GM12873 (cell line): ENCODE results near the gene HSD17B4.

ENCODE experiments used
- TF ChIP-seq, protein P1 (sequence below): IDR thresholded peaks from 2 replicates; pipeline ENCODE4 v1.5.1; 2012; ENCODE audit warnings: low read depth, mild to moderate bottlenecking, moderate library complexity, low read length, control low read depth; ENCODE audit not compliant: insufficient read depth; ENCODE audit errors: missing control alignments

HSD17B4 gene

GRCh38 chr5:119452373-119453039 lies at the start of gene HSD17B4:
TSS of gene HSD17B4 (plus strand) at chr5:119452497. CDS start at chr5:119452576, 79 bp downstream.
- TF ChIP-seq, protein P1, sequence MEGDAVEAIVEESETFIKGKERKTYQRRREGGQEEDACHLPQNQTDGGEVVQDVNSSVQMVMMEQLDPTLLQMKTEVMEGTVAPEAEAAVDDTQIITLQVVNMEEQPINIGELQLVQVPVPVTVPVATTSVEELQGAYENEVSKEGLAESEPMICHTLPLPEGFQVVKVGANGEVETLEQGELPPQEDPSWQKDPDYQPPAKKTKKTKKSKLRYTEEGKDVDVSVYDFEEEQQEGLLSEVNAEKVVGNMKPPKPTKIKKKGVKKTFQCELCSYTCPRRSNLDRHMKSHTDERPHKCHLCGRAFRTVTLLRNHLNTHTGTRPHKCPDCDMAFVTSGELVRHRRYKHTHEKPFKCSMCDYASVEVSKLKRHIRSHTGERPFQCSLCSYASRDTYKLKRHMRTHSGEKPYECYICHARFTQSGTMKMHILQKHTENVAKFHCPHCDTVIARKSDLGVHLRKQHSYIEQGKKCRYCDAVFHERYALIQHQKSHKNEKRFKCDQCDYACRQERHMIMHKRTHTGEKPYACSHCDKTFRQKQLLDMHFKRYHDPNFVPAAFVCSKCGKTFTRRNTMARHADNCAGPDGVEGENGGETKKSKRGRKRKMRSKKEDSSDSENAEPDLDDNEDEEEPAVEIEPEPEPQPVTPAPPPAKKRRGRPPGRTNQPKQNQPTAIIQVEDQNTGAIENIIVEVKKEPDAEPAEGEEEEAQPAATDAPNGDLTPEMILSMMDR, result no peak

DNA sequence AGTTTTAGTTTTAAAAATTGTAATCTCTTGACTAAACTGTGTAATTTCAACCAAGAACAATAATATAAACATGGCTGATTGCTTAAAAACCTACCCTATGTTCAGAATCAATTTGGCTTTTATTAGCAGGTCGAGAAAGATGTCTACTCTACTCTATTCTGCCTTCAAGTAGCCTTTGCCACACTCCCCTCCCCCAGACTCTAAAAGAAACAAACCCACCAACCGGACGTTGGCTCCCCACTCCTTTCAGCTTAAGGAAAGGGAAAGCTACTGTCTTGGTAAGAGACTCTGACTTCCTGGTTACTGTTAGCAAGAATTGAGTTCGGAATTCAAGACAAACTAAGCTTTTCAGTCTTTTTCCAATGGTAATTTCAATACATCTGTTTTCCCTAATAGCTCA lies 49.7 kb upstream of the HSD17B4 start:
- TF ChIP-seq, protein P1, result no peak

- TF ChIP-seq, protein P1, result no peak
These were observed 48.3 kb upstream of the HSD17B4 start for GRCh38 chr5:119404033-119404432.

DNA sequence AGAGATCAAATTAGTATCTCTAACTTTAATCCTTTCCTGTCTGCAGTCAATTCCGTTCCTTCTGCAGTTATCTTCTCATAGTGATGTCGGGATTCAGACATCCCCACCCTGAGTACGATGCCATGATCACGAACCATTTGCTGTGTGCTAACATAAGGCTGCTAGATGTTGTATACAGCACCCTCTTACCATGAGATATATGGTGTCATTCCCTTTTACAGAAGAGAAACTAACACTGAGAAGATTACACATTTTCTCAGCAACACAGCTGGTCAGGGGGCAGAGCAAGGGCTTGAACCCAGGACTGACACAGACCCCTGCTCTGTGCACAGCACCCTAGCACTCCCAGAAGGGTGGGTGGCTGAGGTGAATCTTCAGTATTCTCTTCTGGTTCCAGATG lies 46.9 kb upstream of the HSD17B4 start:
- TF ChIP-seq, protein P1, result no peak

GRCh38 chr5:119406551-119407110 lies 45.7 kb upstream of the HSD17B4 start:
- TF ChIP-seq, protein P1, result no peak

DNA sequence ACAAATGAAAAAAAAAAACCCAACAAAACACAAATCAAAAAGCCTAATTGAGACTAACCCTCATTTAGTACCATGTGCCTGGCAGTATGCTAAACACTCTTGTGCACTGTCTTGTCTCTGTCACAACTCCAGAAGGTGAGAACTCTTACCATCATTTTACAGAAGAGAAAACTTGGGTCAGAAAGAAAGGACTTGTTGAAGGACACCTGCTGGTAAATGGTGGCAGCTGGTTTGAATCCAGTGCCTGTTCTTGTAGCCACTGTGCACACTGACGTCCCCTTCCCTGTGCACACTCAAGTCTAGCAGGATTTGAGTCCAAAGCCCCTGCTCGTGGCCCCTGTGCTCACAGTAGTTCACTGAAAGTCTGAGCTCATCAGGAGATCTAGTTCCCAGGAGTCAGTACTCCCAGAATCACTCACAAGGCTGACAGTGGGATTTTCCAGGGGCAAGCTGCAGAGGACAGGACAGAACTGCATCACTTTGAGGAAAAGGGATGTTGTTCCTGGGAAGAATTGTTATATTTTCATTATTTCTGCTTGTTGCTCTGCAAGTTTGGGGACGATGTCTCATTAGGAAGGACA lies 43.0 kb upstream of the HSD17B4 start:
- TF ChIP-seq, protein P1, result peak; percentile 55

DNA sequence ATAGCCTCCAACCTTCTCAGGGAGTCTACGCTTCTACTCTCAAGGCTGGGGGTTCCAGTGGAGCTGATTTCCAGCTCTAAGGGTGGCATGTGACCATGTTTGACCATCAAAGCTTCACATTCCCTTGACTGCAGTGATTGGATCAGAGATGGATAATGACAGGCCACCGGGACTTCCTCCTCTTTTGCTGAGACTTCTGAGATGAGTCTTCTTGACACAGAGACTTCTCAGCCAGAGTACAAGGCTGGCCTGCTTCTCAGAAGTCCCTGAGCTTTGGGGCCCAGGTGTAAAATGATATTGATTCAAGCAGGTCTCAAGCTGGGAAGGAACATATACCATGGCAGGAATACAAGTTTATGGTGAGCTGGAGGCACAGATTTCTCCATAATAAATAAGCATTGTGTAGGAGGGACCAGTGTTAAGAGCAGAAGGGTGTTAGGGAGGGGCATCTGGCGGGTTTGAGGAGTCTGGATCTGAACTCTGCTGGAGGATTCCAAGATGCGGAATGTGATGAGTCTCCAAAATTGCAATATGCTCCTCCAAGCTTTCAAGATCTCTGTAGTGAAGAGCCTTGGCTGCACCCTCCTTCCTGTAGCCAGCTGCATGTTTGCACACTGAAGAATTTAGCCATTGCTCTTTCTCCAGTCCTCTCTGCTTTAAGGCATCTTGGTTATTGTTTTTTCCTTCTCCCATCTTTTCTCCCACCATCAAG lies 41.7 kb upstream of the HSD17B4 start:
- TF ChIP-seq, protein P1, result no peak
